ENCODE measurements around the gene TRRAP. TPM values are rescaled to one million over a fixed set of nuclear protein-coding genes. Genes with fewer than 3 reads are reported as not detected.

TRRAP gene
- polyA plus RNA-seq, 2 donors = 5.8 to 7.6 TPM

DNA sequence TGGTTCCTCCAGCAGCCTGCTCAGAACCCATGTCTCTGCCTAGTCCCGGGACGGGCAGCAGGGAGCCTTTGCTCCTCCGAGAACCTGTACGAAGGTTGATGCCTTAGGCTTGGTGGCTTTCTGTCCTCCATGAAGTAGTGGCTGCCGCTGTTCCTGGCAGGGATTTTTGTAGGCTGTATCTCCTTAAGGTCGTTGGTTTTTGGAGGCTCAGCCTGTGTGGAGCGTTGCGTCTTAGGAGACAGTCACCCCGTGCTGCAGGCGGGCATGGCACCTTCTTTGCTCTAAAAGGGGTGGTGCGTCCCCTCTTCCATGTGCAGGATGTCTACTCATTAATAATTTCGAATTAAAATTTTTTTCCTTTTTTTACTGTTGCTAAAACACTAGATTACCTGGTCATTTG, 92.5 kb downstream of the TRRAP start:
- WGBS, 2 donors = 94 to 95% methylated on average over 12 of the region's 12 CpGs
- H3K27ac ChIP-seq (ENCODE audit: low read depth in 2 of 2, low read length in 1 of 2) = no peak overlapping the region
- no peaks in the 10 kb centered on the region for H3K27me3 ChIP-seq (ENCODE audit: control insufficient read depth in 1 of 2, insufficient read depth in 2 of 2, low read length in 2 of 2)
- no peaks in the 10 kb centered on the region for H3K4me1 ChIP-seq (ENCODE audit: control insufficient read depth in 2 of 2, insufficient read depth in 2 of 2, low read length in 1 of 2)
- H3K4me3 ChIP-seq (ENCODE audit: low read depth in 1 of 2, low read length in 2 of 2) = no peak overlapping the region
- H3K9me3 ChIP-seq (ENCODE audit: control insufficient read depth in 2 of 2, insufficient read depth in 1 of 2, low read depth in 1 of 2, low read length in 1 of 2) = no peaks in the 10 kb centered on the region
- peaks cover 20 to 56% of the 10 kb centered on the region in 2 donors for H3K36me3 ChIP-seq (ENCODE audit: control insufficient read depth in 2 of 2, insufficient read depth in 2 of 2, low read length in 1 of 2)

DNA sequence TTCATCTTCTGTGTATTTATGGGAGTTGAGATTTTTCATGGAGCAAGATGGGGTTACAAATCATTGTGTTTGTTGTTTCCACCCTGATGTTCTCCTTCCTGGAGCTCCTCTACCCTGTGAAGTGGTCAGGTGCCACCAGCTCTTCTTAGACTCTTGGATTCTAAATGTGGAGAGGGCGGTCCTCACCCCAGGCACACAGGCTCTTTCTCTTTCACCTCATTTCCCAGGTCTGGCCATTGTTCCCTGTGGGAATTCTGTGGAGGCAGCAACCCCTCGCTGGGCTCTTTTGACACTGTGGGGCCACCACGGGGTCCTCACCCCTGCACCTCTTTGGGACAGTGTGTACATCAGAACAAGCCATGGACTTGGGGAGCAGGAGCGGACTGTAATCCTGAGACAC, 95.9 kb downstream of the TRRAP start:
- Histone ChIP-seq H3K4me1 (ENCODE audit: control insufficient read depth in 2 of 2, insufficient read depth in 2 of 2, low read length in 1 of 2) (no peaks in the 10 kb centered on the region), H3K36me3 (ENCODE audit: control insufficient read depth in 2 of 2, insufficient read depth in 2 of 2, low read length in 1 of 2) (peaks cover 39 to 64% of the 10 kb centered on the region in 2 donors), H3K27ac (ENCODE audit: low read depth in 2 of 2, low read length in 1 of 2) (no peak overlapping the region), H3K4me3 (ENCODE audit: low read depth in 1 of 2, low read length in 2 of 2) (no peak overlapping the region), H3K27me3 (ENCODE audit: control insufficient read depth in 1 of 2, insufficient read depth in 2 of 2, low read length in 2 of 2) (no peaks in the 10 kb centered on the region), H3K9me3 (ENCODE audit: control insufficient read depth in 2 of 2, insufficient read depth in 1 of 2, low read depth in 1 of 2, low read length in 1 of 2) (no peaks in the 10 kb centered on the region)
- WGBS, 2 donors = 95 to 96% methylated on average over 4 of the region's 4 CpGs

DNA sequence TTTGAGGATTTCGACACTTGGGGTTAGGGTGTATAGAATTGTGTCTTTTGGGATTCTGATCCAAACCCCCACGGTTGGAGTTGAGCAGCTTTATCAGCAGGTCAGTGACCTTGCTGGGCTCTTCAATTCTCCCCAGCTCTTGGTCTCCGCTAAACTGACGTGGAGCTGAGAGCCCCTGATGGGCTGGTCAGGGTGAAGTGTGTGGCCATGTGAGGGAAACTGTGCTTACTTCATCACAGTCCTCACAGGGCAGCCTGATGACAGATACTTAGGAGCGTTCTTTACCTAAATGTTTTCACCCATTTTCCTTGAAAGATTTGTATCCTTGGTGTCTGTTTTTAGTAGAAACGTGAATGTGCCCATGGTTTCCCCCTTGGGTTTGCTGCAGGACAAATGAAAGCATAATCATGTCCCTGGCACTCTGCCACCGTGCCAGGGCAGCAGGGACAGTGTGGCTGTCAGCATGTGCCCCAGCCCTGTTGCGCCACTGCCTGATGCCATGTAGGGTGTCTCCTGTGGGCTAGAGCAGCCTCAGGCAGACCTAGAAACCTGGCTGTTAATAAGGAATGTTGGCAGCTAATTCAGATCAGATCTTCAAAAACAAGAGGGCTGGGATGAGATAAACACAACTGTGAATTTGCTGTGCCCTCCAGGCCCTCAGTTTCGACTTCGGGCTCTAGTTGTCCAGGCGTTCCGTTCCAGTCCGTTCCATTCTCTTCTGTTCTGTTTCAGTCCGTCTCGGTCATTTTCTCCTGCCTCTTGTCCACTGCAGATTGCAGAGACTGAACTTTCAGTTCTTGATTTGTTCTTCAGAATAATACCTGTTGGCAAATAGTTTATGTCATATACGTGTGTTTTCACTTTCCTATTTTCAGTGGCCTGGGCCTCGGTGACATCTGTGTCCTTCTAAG, 96.8 kb downstream of the TRRAP start:
- Histone ChIP-seq H3K27ac (ENCODE audit: low read depth in 2 of 2, low read length in 1 of 2) (no peak overlapping the region), H3K9me3 (ENCODE audit: control insufficient read depth in 2 of 2, insufficient read depth in 1 of 2, low read depth in 1 of 2, low read length in 1 of 2) (no peaks in the 10 kb centered on the region), H3K4me3 (ENCODE audit: low read depth in 1 of 2, low read length in 2 of 2) (no peak overlapping the region), H3K36me3 (ENCODE audit: control insufficient read depth in 2 of 2, insufficient read depth in 2 of 2, low read length in 1 of 2) (peaks cover 36 to 55% of the 10 kb centered on the region in 2 donors), H3K4me1 (ENCODE audit: control insufficient read depth in 2 of 2, insufficient read depth in 2 of 2, low read length in 1 of 2) (no peaks in the 10 kb centered on the region), H3K27me3 (ENCODE audit: control insufficient read depth in 1 of 2, insufficient read depth in 2 of 2, low read length in 2 of 2) (no peaks in the 10 kb centered on the region)
- WGBS, 2 donors = 90 to 91% methylated on average over 17 of the region's 17 CpGs

DNA sequence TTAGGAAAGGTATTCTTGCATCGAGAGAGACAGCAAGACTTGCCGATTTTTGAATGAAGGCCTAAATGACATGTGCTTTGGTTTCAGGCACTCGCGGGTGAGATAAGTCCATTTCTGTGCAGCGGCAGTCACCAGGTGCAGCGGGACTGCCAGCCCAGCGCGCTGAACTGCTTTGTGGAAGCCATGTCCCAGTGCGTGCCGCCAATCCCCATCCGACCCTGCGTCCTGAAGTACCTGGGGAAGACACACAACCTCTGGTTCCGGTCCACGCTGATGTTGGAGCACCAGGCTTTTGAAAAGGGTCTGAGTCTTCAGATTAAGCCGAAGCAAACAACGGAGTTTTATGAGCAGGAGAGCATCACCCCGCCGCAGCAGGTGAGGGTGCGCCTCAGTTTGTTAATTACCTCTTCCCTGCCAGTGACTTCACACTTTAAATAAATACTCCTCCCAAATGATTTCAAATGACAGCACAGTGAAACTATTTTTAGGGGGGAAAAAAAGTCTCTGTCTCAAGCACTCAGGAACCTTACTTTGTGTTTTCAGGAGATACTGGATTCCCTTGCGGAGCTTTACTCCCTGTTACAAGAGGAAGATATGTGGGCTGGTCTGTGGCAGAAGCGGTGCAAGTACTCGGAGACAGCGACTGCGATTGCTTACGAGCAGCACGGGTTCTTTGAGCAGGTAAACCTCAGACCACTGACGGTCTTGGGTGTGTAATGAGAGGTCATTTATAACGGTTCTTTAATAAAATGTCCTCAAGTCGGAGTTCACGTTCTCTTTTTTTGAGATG, 98.3 kb downstream of the TRRAP start:
- Histone ChIP-seq H3K36me3 (ENCODE audit: control insufficient read depth in 2 of 2, insufficient read depth in 2 of 2, low read length in 1 of 2) (peaks cover 36 to 59% of the 10 kb centered on the region in 2 donors), H3K4me3 (ENCODE audit: low read depth in 1 of 2, low read length in 2 of 2) (no peak overlapping the region), H3K27ac (ENCODE audit: low read depth in 2 of 2, low read length in 1 of 2) (no peak overlapping the region), H3K27me3 (ENCODE audit: control insufficient read depth in 1 of 2, insufficient read depth in 2 of 2, low read length in 2 of 2) (no peaks in the 10 kb centered on the region), H3K4me1 (ENCODE audit: control insufficient read depth in 2 of 2, insufficient read depth in 2 of 2, low read length in 1 of 2) (no peaks in the 10 kb centered on the region), H3K9me3 (ENCODE audit: control insufficient read depth in 2 of 2, insufficient read depth in 1 of 2, low read depth in 1 of 2, low read length in 1 of 2) (no peaks in the 10 kb centered on the region)
- WGBS, 2 donors = 96 to 97% methylated on average over 30 of the region's 30 CpGs

DNA sequence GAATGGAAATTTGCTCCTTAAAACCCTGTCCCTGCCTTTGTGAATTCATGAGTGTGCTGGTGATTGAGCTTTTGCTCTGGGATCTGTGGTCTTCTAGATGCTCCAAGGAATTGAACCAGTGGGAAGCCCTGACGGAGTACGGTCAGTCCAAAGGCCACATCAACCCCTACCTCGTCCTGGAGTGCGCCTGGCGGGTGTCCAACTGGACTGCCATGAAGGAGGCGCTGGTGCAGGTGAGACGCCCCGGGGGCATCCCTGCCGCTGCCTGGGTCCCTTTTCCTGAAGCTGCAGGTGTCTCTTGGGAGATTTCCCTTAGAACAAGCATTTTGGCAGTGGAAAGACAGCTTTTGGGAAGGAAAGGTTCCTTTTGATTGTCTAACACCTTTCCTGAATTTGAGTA, 100.3 kb downstream of the TRRAP start:
- Histone ChIP-seq H3K27ac (ENCODE audit: low read depth in 2 of 2, low read length in 1 of 2) (no peak overlapping the region), H3K36me3 (ENCODE audit: control insufficient read depth in 2 of 2, insufficient read depth in 2 of 2, low read length in 1 of 2) (peaks cover 44 to 69% of the 10 kb centered on the region in 2 donors), H3K9me3 (ENCODE audit: control insufficient read depth in 2 of 2, insufficient read depth in 1 of 2, low read depth in 1 of 2, low read length in 1 of 2) (no peaks in the 10 kb centered on the region), H3K4me1 (ENCODE audit: control insufficient read depth in 2 of 2, insufficient read depth in 2 of 2, low read length in 1 of 2) (no peaks in the 10 kb centered on the region), H3K4me3 (ENCODE audit: low read depth in 1 of 2, low read length in 2 of 2) (no peak overlapping the region), H3K27me3 (ENCODE audit: control insufficient read depth in 1 of 2, insufficient read depth in 2 of 2, low read length in 2 of 2) (no peaks in the 10 kb centered on the region)
- 90 to 92% methylated on average over 9 of the region's 9 CpGs for WGBS, 2 donors

DNA sequence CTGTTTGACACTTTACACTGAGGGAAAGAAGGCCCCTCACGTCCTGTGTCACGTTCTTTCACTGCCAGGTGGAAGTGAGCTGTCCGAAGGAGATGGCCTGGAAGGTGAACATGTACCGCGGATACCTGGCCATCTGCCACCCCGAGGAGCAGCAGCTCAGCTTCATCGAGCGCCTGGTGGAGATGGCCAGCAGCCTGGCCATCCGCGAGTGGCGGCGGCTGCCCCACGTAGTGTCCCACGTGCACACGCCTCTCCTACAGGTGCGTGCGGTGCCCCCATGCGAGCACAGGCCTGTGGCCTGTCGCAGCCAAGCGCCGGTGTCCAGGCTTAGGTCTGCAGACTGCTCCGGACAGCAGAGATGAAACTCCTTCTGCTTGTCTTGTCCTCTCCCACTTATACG, 103.4 kb downstream of the TRRAP start:
- Histone ChIP-seq H3K4me1 (ENCODE audit: control insufficient read depth in 2 of 2, insufficient read depth in 2 of 2, low read length in 1 of 2) (no peaks in the 10 kb centered on the region), H3K9me3 (ENCODE audit: control insufficient read depth in 2 of 2, insufficient read depth in 1 of 2, low read depth in 1 of 2, low read length in 1 of 2) (no peaks in the 10 kb centered on the region), H3K27me3 (ENCODE audit: control insufficient read depth in 1 of 2, insufficient read depth in 2 of 2, low read length in 2 of 2) (no peaks in the 10 kb centered on the region), H3K4me3 (ENCODE audit: low read depth in 1 of 2, low read length in 2 of 2) (no peak overlapping the region), H3K36me3 (ENCODE audit: control insufficient read depth in 2 of 2, insufficient read depth in 2 of 2, low read length in 1 of 2) (peaks cover 28 to 53% of the 10 kb centered on the region in 2 donors), H3K27ac (ENCODE audit: low read depth in 2 of 2, low read length in 1 of 2) (no peak overlapping the region)
- WGBS, 2 donors = 94 to 96% methylated on average over 23 of the region's 23 CpGs

DNA sequence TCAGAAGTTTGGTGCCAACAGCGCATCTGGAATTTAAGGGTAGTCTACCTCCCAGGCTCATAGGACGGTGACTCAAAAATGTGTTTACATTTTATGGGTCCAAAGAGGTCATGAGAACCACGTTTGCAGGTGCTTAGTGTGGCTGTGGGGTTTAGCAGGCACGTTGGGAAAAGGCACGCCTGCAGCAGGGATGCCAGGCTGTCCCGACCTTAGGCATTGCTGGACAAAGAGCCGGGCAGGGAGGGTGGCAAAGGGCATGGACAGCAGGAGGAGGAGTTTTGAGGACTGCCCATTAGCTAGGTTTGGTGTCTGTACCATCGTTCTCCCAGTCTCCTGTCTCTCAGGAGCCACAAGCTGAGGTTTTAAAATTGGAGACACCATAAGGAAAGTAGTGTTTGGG, 104.4 kb downstream of the TRRAP start:
- peaks cover 23 to 47% of the 10 kb centered on the region in 2 donors for H3K36me3 ChIP-seq (ENCODE audit: control insufficient read depth in 2 of 2, insufficient read depth in 2 of 2, low read length in 1 of 2)
- no peak overlapping the region for H3K4me3 ChIP-seq (ENCODE audit: low read depth in 1 of 2, low read length in 2 of 2)
- H3K27me3 ChIP-seq (ENCODE audit: control insufficient read depth in 1 of 2, insufficient read depth in 2 of 2, low read length in 2 of 2) = no peaks in the 10 kb centered on the region
- H3K9me3 ChIP-seq (ENCODE audit: control insufficient read depth in 2 of 2, insufficient read depth in 1 of 2, low read depth in 1 of 2, low read length in 1 of 2) = no peaks in the 10 kb centered on the region
- H3K4me1 ChIP-seq (ENCODE audit: control insufficient read depth in 2 of 2, insufficient read depth in 2 of 2, low read length in 1 of 2) = no peaks in the 10 kb centered on the region
- WGBS, 2 donors = 86 to 87% methylated on average over 8 of the region's 8 CpGs
- H3K27ac ChIP-seq (ENCODE audit: low read depth in 2 of 2, low read length in 1 of 2) = no peak overlapping the region

DNA sequence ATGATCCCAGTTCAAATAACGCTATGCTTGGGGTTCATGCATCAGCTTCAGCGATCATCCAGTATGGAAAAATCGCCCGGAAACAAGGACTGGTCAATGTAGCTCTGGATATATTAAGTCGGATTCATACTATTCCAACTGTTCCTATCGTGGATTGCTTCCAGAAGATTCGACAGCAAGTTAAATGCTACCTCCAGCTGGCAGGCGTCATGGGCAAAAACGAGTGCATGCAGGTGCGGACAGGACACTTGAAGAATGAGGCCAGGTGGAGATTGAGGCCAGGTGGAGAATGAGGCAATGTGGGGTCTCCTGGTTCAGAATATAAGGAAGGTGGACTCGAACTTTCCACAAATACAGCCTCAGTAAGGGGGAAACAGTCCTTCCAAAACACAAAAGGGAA, 105.8 kb downstream of the TRRAP start:
- 83 to 84% methylated on average over 11 of the region's 11 CpGs for WGBS, 2 donors
- Histone ChIP-seq H3K4me1 (ENCODE audit: control insufficient read depth in 2 of 2, insufficient read depth in 2 of 2, low read length in 1 of 2) (no peaks in the 10 kb centered on the region), H3K36me3 (ENCODE audit: control insufficient read depth in 2 of 2, insufficient read depth in 2 of 2, low read length in 1 of 2) (peaks cover 21 to 48% of the 10 kb centered on the region in 2 donors), H3K9me3 (ENCODE audit: control insufficient read depth in 2 of 2, insufficient read depth in 1 of 2, low read depth in 1 of 2, low read length in 1 of 2) (no peaks in the 10 kb centered on the region), H3K27ac (ENCODE audit: low read depth in 2 of 2, low read length in 1 of 2) (no peak overlapping the region), H3K27me3 (ENCODE audit: control insufficient read depth in 1 of 2, insufficient read depth in 2 of 2, low read length in 2 of 2) (no peaks in the 10 kb centered on the region), H3K4me3 (ENCODE audit: low read depth in 1 of 2, low read length in 2 of 2) (no peak overlapping the region)

DNA sequence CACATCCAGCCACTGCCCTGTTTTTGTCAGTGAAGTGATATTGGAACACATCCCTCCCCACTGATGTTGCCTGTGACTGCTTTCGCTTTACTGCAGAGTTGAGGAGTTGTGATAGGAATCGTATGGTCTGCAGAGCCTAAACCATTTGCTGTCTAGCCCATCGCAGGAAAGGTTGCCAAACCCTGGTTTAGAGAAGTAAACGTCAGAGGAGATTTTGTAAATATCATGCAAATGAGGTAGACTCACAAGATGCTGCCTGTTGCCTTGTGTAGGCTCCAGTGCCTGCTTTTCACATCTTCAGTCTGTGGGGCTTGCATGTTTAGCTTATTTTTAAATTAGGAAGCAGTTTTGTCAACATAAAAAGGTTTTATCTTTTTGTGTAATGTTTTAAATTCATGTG, 107.1 kb downstream of the TRRAP start:
- Histone ChIP-seq H3K4me3 (ENCODE audit: low read depth in 1 of 2, low read length in 2 of 2) (no peak overlapping the region), H3K36me3 (ENCODE audit: control insufficient read depth in 2 of 2, insufficient read depth in 2 of 2, low read length in 1 of 2) (peaks cover 23 to 54% of the 10 kb centered on the region in 2 donors), H3K4me1 (ENCODE audit: control insufficient read depth in 2 of 2, insufficient read depth in 2 of 2, low read length in 1 of 2) (no peaks in the 10 kb centered on the region), H3K9me3 (ENCODE audit: control insufficient read depth in 2 of 2, insufficient read depth in 1 of 2, low read depth in 1 of 2, low read length in 1 of 2) (no peaks in the 10 kb centered on the region), H3K27me3 (ENCODE audit: control insufficient read depth in 1 of 2, insufficient read depth in 2 of 2, low read length in 2 of 2) (no peaks in the 10 kb centered on the region), H3K27ac (ENCODE audit: low read depth in 2 of 2, low read length in 1 of 2) (no peak overlapping the region)
- 66 to 70% methylated on average over 4 of the region's 4 CpGs for WGBS, 2 donors
